Astrocyte (in vitro differentiated cells and primary cell): ENCODE data around the gene WNT9B.

Experiments used
- EZH2 ChIP-seq: IDR thresholded peaks from 2 replicates; pipeline ENCODE4 v1.6.1; 2012; ENCODE audit warnings: mild to moderate bottlenecking, low read length, inconsistent platforms; ENCODE audit not compliant: insufficient read depth
- TF ChIP-seq, protein P1 (sequence below): IDR thresholded peaks from 2 replicates; pipeline ENCODE4 v1.5.1; 2011; ENCODE audit warnings: low read depth, mild to moderate bottlenecking, inconsistent platforms, low read length, moderate library complexity; ENCODE audit not compliant: insufficient read depth

DNA sequence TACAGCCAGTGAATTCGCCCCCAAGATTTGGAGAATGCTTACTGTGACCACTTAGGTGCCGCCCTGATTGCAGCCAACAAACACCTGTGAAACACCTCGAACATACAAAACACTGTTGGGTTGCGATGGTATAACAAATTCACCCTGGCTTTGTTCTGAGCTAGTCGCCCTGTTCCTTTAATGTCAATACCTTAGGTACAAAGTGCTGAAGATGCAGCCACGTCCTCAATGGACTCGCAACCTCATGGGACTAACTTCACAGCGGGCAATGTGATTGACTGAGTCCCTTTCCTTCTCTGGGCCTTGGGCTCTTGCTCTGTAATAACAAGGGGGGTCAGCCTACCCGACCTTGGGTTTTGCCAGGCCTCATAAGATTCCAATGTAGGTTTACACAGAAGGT is 42.6 kb downstream of the WNT9B start:
- TF ChIP-seq, protein P1, sequence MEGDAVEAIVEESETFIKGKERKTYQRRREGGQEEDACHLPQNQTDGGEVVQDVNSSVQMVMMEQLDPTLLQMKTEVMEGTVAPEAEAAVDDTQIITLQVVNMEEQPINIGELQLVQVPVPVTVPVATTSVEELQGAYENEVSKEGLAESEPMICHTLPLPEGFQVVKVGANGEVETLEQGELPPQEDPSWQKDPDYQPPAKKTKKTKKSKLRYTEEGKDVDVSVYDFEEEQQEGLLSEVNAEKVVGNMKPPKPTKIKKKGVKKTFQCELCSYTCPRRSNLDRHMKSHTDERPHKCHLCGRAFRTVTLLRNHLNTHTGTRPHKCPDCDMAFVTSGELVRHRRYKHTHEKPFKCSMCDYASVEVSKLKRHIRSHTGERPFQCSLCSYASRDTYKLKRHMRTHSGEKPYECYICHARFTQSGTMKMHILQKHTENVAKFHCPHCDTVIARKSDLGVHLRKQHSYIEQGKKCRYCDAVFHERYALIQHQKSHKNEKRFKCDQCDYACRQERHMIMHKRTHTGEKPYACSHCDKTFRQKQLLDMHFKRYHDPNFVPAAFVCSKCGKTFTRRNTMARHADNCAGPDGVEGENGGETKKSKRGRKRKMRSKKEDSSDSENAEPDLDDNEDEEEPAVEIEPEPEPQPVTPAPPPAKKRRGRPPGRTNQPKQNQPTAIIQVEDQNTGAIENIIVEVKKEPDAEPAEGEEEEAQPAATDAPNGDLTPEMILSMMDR = no peak
- TF ChIP-seq EZH2 = no peak
